ENCODE results near the gene TUBGCP2. TPM values are rescaled to one million over a fixed set of nuclear protein-coding genes. Genes with fewer than 3 reads are reported as not detected.

Gene TUBGCP2
- total and polyA plus RNA-seq, 9 of the 15 experiments (the other 6 are each of a cell fraction or from before 2014, with no cell fraction given), result 4.3 to 56.6 (median 28.4) TPM

- no peak for TF ChIP-seq ZNF407 (IDR thresholded peaks at IDR 0.05; ENCODE audit: low read depth)
- no peak for TF ChIP-seq ZC3H11A (IDR thresholded peaks at IDR 0.05; ENCODE audit: low read depth, low read length)
- TF ChIP-seq MEF2A (IDR thresholded peaks at IDR 0.05; ENCODE audit: control insufficient read depth, low read depth, low read length), result no peak
- no peak for TF ChIP-seq SFPQ (IDR thresholded peaks at IDR 0.05; ENCODE audit: low read depth, low read length)
- TF ChIP-seq ZNF277 (CRISPR knock-in tag; IDR thresholded peaks at IDR 0.05; ENCODE audit: borderline replicate concordance), result no peak
- no peak for TF ChIP-seq PRMT5 (CRISPR knock-in tag; IDR thresholded peaks at IDR 0.05)
- TF ChIP-seq FUS (optimal IDR thresholded peaks at IDR 0.05; ENCODE audit: low read depth, low read length), result no peak
- TF ChIP-seq ZNF41 (CRISPR knock-in tag; conservative IDR thresholded peaks at IDR 0.05), result no peak
Observed at GRCh38 chr10:133312016-133312768, 3.5 kb upstream of the TUBGCP2 start (continued).
